ENCODE data around the gene USP4.

The USP4 gene

DNA sequence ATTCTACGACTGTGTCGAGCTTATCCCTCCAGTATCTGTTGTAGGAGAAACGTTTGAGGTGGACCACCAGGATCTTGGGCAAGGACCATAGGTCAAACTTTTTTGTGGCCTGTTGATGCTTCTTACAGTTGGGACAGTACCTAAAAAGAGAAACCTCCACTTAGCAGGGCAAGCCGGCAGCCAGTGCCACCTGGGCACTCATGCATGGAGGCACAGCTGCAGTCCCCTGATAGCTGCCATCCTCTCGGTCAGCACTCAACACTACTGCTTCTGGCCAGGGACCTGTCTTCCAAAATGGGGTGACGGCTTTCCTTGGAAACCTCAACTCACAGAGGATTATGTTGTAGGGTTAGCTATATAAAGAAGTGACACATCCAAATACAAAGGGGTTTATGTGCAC is 55.9 kb downstream of the USP4 start:
- no peak for DNase-seq (ENCODE audit: extremely low spot score)
- POLR2A ChIA-PET, result no interaction called here
- CTCF ChIA-PET, result interaction anchor here (1.2 kb wide), 1 partner anchor 165 kb away, joined by 3 read pairs; no protein-coding TSS in a partner anchor
- no peak for TF ChIP-seq CTCF (IDR thresholded peaks at IDR 0.05; ENCODE audit: control extremely low read depth, extremely low read depth, low read depth, missing control alignments)

- POLR2A ChIA-PET, result interaction anchor here (1.0 kb wide), 1 partner anchor 38 kb away, joined by 3 read pairs; no protein-coding TSS in a partner anchor
These were observed 60.5 kb downstream of the USP4 start for GRCh38 chr3:49279376-49279775.

DNA sequence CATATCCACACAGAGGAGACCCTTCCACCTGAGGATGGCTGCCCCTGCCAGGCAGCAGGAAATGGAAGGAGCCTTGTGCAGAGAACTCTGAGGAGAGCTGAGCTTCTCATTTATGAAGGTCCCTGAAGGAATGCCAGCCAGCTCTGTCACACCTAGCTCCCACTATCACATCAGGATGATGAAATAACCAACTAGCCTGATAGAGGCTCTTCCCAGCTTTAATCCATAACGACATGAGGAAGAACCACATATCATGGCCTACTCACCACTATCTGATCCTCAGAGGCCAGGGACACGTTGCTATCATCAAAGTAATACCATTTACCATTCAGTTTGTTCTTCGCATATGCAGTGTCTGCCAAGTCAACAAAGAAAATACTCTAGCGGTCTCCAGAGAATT is 61.3 kb downstream of the USP4 start:
- POLR2A ChIA-PET, result interaction anchor here (0.6 to 1.2 kb wide), 3 partner anchors 37 to 67 kb away, joined by 3 read pairs; no protein-coding TSS in a partner anchor
- TF ChIP-seq CTCF (IDR thresholded peaks at IDR 0.05; ENCODE audit: control extremely low read depth, extremely low read depth, low read depth, missing control alignments), result no peak
- no peak for DNase-seq (ENCODE audit: extremely low spot score)
- CTCF ChIA-PET, result interaction anchor here (0.9 to 2.7 kb wide), 6 partner anchors 16 to 170 kb away, joined by 3 to 7 read pairs (median 4); partner anchors contain the start of genes KLHDC8B and USP4

More at GRCh38 chr3:49279376-49279775, 60.5 kb downstream of the USP4 start:
- no peak for DNase-seq (ENCODE audit: extremely low spot score)
- TF ChIP-seq CTCF (IDR thresholded peaks at IDR 0.05; ENCODE audit: control extremely low read depth, extremely low read depth, low read depth, missing control alignments), result no peak
- CTCF ChIA-PET, result interaction anchor here (0.9 to 2.7 kb wide), 5 partner anchors 15 to 170 kb away, joined by 3 to 7 read pairs (median 6); partner anchors contain the start of genes KLHDC8B and USP4

GRCh38 chr3:49277383-49277775 is 62.5 kb downstream of the USP4 start:
- POLR2A ChIA-PET, result interaction anchor here (1.2 kb wide), 1 partner anchor 60 kb away, joined by 3 read pairs; no protein-coding TSS in a partner anchor

GRCh38 chr3:49276475-49277382 is 63.1 kb downstream of the USP4 start, which contains the start of gene C3orf62:
C3orf62 (minus strand) TSS chr3:49277232; CDS start chr3:49276872, 360 bp downstream.
- POLR2A ChIA-PET, result no interaction called here
- CTCF ChIA-PET, result interaction anchor here (0.9 to 2.7 kb wide), 2 partner anchors 20 to 105 kb away, joined by 3 to 6 read pairs; partner anchors contain the start of gene KLHDC8B
- DNase-seq (ENCODE audit: extremely low spot score), result peak; percentile 90
- no peak for TF ChIP-seq CTCF (IDR thresholded peaks at IDR 0.05; ENCODE audit: control extremely low read depth, extremely low read depth, low read depth, missing control alignments)

More at GRCh38 chr3:49277383-49277775, 62.5 kb downstream of the USP4 start:
- no peak for TF ChIP-seq CTCF (IDR thresholded peaks at IDR 0.05; ENCODE audit: control extremely low read depth, extremely low read depth, low read depth, missing control alignments)
- no peak for DNase-seq (ENCODE audit: extremely low spot score)
- CTCF ChIA-PET, result interaction anchor here (0.9 to 2.7 kb wide), 4 partner anchors 19 to 106 kb away, joined by 3 to 7 read pairs (median 4); partner anchors contain the start of genes KLHDC8B and USP4

- ChIA-PET POLR2A (no interaction called here), CTCF (no interaction called here)
- no peak for TF ChIP-seq CTCF (IDR thresholded peaks at IDR 0.05; ENCODE audit: control extremely low read depth, extremely low read depth, low read depth, missing control alignments)
- no peak for DNase-seq (ENCODE audit: extremely low spot score)
These were observed 65.9 kb downstream of the USP4 start for GRCh38 chr3:49273825-49274532.

All from GM10248 (cell line).